ENCODE results near the gene PRSS57. TPM values are rescaled to one million over a fixed set of nuclear protein-coding genes. Genes with fewer than 3 reads are reported as not detected.

Gene PRSS57
- total RNA-seq, 2 experiments from 2014 or later = not detected

DNA sequence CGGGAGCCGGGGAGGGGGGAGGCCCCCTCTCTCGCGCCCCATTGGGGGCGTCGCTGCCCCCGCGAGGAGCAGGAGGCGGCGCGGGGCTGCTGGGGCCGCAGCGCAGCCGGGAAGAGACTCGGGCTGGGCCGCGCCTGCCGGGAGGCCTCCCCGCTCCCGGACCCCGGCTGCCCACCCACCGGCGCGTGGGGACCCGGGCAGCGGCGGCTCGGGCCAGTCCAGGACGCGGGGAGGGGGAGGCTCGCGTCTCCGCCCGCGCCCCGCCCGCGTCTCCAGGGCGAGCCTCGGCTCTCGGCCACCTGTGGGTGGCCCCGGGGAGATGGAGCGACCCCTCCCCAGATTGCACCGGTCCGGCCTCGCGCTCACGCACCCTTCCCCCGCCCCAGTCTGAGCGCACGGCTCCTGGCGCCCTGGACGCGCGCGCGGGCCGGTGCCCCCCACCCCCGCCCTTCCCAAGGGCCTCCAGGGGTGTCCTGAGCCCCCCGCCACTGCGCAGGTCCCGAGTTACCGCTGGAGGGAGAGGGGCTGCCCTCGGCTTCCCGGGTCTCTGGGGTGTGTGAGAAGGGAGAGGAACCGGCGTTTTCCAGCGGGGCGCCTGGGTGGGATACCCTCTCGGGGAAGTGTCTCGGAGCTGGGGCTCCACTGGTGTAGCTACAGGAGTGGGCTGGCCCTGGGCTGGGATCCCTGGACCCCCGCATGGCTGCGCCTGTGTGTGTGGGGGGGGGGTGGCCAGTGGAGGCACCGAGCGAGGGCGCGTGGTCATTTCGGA, 14.1 kb upstream of the PRSS57 start:
- TF ChIP-seq, protein P1, sequence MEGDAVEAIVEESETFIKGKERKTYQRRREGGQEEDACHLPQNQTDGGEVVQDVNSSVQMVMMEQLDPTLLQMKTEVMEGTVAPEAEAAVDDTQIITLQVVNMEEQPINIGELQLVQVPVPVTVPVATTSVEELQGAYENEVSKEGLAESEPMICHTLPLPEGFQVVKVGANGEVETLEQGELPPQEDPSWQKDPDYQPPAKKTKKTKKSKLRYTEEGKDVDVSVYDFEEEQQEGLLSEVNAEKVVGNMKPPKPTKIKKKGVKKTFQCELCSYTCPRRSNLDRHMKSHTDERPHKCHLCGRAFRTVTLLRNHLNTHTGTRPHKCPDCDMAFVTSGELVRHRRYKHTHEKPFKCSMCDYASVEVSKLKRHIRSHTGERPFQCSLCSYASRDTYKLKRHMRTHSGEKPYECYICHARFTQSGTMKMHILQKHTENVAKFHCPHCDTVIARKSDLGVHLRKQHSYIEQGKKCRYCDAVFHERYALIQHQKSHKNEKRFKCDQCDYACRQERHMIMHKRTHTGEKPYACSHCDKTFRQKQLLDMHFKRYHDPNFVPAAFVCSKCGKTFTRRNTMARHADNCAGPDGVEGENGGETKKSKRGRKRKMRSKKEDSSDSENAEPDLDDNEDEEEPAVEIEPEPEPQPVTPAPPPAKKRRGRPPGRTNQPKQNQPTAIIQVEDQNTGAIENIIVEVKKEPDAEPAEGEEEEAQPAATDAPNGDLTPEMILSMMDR (IDR thresholded peaks at IDR 0.05) = no peak
- no peak for DNase-seq
- no peak for ATAC-seq
- Mint-ChIP-seq H3K27me3 (peaks cover 22% of the 10 kb centered on the region), H3K27ac (no peak overlapping the region), H3K4me3 (no peak overlapping the region), H3K9me3 (no peaks in the 10 kb centered on the region), H3K36me3 (ENCODE audit: low read depth) (no peaks in the 10 kb centered on the region), H3K4me1 (ENCODE audit: low read depth) (no peaks in the 10 kb centered on the region)
- intact Hi-C loops (cut with micrococcal nuclease) = no loop called here
- POLR2A ChIA-PET = interaction anchor here (1.4 kb wide), 1 partner anchor 30 kb away, joined by 3 read pairs; no protein-coding TSS in a partner anchor
- CTCF ChIA-PET = no interaction called here

DNA sequence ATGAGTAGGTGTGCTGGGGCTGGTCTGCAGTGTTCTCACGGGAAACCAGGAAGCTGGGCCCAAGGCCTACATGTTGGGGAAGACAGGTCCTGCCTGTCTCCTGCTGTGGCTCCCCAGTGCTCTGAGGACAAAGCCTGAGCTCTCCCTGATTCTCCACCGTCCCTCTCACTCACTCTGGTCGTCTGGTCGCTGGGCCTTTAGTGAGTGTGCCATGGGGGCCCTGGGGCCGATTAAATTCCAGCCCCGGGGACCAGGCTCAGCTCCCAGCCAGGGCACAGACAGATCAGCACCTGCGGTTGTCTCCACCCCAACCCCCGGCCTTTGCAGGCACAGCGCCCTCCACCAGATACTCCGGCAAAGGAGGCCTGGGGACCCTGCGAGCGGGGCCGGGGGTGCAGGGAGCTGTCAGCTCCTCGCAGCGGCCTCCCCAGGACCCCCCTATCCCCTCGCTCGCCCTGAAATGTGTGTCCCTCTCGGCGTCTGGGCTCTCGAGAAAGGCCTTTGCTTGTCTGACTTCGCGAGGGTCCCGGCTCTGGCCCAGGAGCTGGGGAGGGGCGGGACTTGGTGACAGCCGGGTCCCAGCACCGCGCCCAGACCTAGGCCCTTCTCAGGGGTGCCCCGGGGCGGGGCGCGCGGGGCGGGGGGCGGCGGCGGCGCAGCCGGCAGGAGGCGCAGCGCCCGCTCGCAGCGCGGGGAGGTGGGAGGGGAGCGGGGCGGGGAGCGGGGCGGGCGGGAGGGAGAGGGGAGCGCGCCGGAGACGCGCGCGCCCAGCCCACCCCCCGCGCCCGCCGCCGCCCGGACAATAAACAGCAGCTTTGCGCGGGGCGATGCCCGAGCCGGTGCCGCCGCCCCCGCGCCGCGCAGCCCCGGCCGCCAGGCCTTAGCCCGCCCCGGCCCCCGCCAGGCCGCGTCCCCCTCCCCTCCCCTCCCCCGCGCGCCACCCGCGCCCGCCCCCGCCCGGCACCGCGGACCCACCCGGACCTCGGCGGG, 13.2 kb upstream of the PRSS57 start, which contains the start of gene PALM:
Gene PALM, plus strand, starts transcription at position 782 of the 990 bp plus-strand sequence. CDS start 212 bp downstream, outside the sequence.
- H3K27ac Mint-ChIP-seq = no peak within 1 kb of the TSS
- intact Hi-C loops (cut with micrococcal nuclease) = no loop called here
- CTCF ChIA-PET = interaction anchor here (1.3 to 1.9 kb wide), 2 partner anchors 25 to 30 kb away, joined by 3 to 8 read pairs; no protein-coding TSS in a partner anchor
- H3K27me3 Mint-ChIP-seq = peaks cover 22% of the 10 kb centered on the region
- H3K4me1 Mint-ChIP-seq (ENCODE audit: low read depth) = peaks cover 2% of the 10 kb centered on the region
- POLR2A ChIA-PET = interaction anchor here (1.4 kb wide), 1 partner anchor 29 kb away, joined by 3 read pairs; no protein-coding TSS in a partner anchor
- no peaks in the 10 kb centered on the region for H3K9me3 Mint-ChIP-seq
- no peak for ATAC-seq
- H3K36me3 Mint-ChIP-seq (ENCODE audit: low read depth) = no peaks in the 10 kb centered on the region
- no peak within 1 kb of the TSS for H3K4me3 Mint-ChIP-seq
- TF ChIP-seq, protein P1 (IDR thresholded peaks at IDR 0.05) = no peak
- no peak for DNase-seq

DNA sequence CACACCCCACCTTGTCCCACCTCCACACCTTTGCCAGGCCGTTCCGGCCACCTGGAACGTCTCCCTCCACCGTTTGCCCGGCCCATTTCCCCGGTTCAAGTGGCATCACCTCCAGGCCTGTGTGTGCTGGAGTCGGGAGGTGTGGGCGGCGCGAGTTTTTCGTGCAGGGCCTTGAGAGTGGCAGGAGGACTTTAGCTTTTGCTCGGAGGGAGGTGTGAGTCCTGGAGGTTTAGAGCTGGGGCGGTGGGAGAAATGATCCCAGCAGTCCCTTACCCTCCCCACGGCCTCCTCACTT, 9.1 kb upstream of the PRSS57 start:
- no peak for DNase-seq
- POLR2A ChIA-PET = no interaction called here
- Mint-ChIP-seq H3K4me3 (no peak overlapping the region), H3K4me1 (ENCODE audit: low read depth) (peaks cover 4% of the 10 kb centered on the region), H3K9me3 (no peaks in the 10 kb centered on the region), H3K36me3 (ENCODE audit: low read depth) (no peaks in the 10 kb centered on the region), H3K27me3 (peaks cover 25% of the 10 kb centered on the region), H3K27ac (no peak overlapping the region)
- no peak for ATAC-seq
- CTCF ChIA-PET = interaction anchor here (0.9 to 1.1 kb wide), 2 partner anchors 30 to 36 kb away, joined by 3 to 4 read pairs; no protein-coding TSS in a partner anchor
- intact Hi-C loops (cut with micrococcal nuclease) = no loop called here
- TF ChIP-seq, protein P1 (IDR thresholded peaks at IDR 0.05) = no peak

DNA sequence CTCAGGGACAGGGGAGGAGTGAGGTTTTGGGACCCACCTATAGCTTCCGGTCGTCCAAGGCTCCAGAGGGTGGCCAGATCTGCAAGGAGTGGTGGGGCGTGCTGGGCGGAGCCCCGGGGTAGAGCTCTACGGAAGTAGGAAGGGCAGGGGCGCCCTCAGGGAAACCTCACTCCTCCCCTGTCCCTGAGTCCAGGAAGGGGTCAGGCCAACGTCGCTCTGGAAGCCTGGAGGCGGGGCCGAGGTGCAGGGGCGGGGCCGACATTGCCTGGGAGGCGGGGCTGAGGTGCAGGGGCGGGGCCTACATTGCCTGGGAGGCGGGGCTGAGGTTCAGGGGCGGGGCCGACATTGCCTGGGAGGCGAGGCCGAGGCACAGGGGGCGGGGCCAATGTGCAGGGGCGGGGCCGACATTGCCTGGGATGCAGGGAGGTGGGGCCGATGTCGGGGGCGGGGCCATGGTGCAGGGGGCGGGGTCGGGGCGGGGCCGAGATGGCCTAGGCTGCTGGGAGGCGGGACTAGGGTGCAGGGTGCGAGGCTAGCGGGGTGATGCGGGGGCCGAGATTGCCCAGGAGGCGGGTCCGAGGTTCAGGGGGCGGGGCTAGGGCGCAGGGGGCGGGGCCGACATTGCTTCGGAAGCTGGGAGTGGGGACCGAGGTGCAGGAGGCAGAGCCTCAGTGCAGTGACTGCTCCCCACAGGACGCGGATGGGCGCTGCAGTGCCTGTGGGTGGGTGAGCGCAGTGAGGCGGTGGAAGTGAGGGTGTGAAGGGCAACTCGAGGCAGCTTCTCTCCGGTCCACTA, 8.6 kb upstream of the PRSS57 start:
- POLR2A ChIA-PET = no interaction called here
- H3K9me3 Mint-ChIP-seq = no peaks in the 10 kb centered on the region
- TF ChIP-seq, protein P1 (IDR thresholded peaks at IDR 0.05) = no peak
- intact Hi-C loops (cut with micrococcal nuclease) = no loop called here
- peaks cover 25% of the 10 kb centered on the region for H3K27me3 Mint-ChIP-seq
- CTCF ChIA-PET = interaction anchor here (0.7 to 1.1 kb wide), 2 partner anchors 30 kb away, joined by 3 to 4 read pairs; no protein-coding TSS in a partner anchor
- no peaks in the 10 kb centered on the region for H3K36me3 Mint-ChIP-seq (ENCODE audit: low read depth)
- H3K4me1 Mint-ChIP-seq (ENCODE audit: low read depth) = peaks cover 4% of the 10 kb centered on the region
- no peak overlapping the region for H3K4me3 Mint-ChIP-seq
- DNase-seq = peak; percentile 82
- ATAC-seq = peak; percentile 80
- H3K27ac Mint-ChIP-seq = no peak overlapping the region

All from activated CD8-positive, alpha-beta T cell treated with anti-CD3 and anti-CD28 coated beads for 36 hours (primary cell).